ENCODE results near the gene CMKLR1.

GRCh38 chr12:108328420-108328819, 10.7 kb downstream of the CMKLR1 start:
- TF ChIP-seq RAD21 (IDR thresholded peaks at IDR 0.05) = no peak
- TF ChIP-seq REST (IDR thresholded peaks at IDR 0.05) = no peak
- TF ChIP-seq GABPA (IDR thresholded peaks at IDR 0.05 in 1 of 2, conservative IDR thresholded peaks at IDR 0.05 in 1 of 2) = no peak
- no peak for TF ChIP-seq CTCF (IDR thresholded peaks at IDR 0.05; ENCODE audit: low read depth, low read length, missing input control)
- no peak for TF ChIP-seq MAX (IDR thresholded peaks at IDR 0.05)

Measured in liver (tissue), 3 donors.